ENCODE results near the gene EPB42. TPM values are rescaled to one million over a fixed set of nuclear protein-coding genes. Genes with fewer than 3 reads are reported as not detected.
"Not testable (repeated sequence)": the region's sequence is repeated elsewhere in the genome, so short reads cannot be mapped to it uniquely, and the experiment has no call there.

The EPB42 gene
- total RNA-seq, 1 experiment from 2014 or later, result not detected

GRCh38 chr15:43198992-43199391 lies 21.8 kb downstream of the EPB42 start:
- H3K4me2 ChIP-seq (ENCODE audit: low read length), result no peak overlapping the region
- ATAC-seq (no peak), DNase-seq (no peak)
- H4K20me1 ChIP-seq (ENCODE audit: low read length), result no peaks in the 10 kb centered on the region
- H3K36me3 ChIP-seq (ENCODE audit: low read depth, low read length), result peaks cover 2% of the 10 kb centered on the region; the same call in 1 of the 2 replicates
- TF ChIP-seq EZH2phosphoT487 (IDR thresholded peaks at IDR 0.05; ENCODE audit: borderline replicate concordance, low read length), result no peak
- TF ChIP-seq CTCF (conservative IDR thresholded peaks at IDR 0.05; ENCODE audit: low read depth, low read length), result no peak
- no peak overlapping the region for H2AFZ ChIP-seq (ENCODE audit: low read length)
- no peak overlapping the region for H3K9ac ChIP-seq (ENCODE audit: low read length)
- no peaks in the 10 kb centered on the region for H3K79me2 ChIP-seq (ENCODE audit: low read length)
- ChIA-PET CTCF (no interaction called here), POLR2A (ENCODE audit: unreplicated experiment) (no interaction called here)
- intact Hi-C loops (cut with micrococcal nuclease), result no loop called here
- peaks cover 2% of the 10 kb centered on the region; the same call in 1 of the 2 replicates for H3K4me1 ChIP-seq (ENCODE audit: insufficient read depth, low read length)
- no peak overlapping the region for H3K27ac ChIP-seq (ENCODE audit: low read length)
- H3F3A ChIP-seq (ENCODE audit: low read length, unreplicated experiment), result no peaks in the 10 kb centered on the region
- no peaks in the 10 kb centered on the region for H3K27me3 ChIP-seq (ENCODE audit: low read length)
- H3K9me3 ChIP-seq (ENCODE audit: low read length), result no peaks in the 10 kb centered on the region
- no peaks in the 10 kb centered on the region for H3K9me2 ChIP-seq (replicated peaks; ENCODE audit: low read length)
- H3K4me3 ChIP-seq (ENCODE audit: low read length), result no peak overlapping the region
- no TSS peak for BruUV-seq (replicated peaks)

- H3K9me2 ChIP-seq (replicated peaks; ENCODE audit: low read length); intact Hi-C loops (cut with micrococcal nuclease); BruUV-seq (replicated peaks); H3K9ac ChIP-seq (ENCODE audit: low read length); ATAC-seq; H3K36me3 ChIP-seq (ENCODE audit: low read depth, low read length); H3F3A ChIP-seq (ENCODE audit: low read length, unreplicated experiment); H3K4me2 ChIP-seq (ENCODE audit: low read length); H3K27me3 ChIP-seq (ENCODE audit: low read length); H2AFZ ChIP-seq (ENCODE audit: low read length); H3K4me3 ChIP-seq (ENCODE audit: low read length); H3K4me1 ChIP-seq (ENCODE audit: insufficient read depth, low read length); POLR2A ChIA-PET (ENCODE audit: unreplicated experiment); H4K20me1 ChIP-seq (ENCODE audit: low read length); H3K9me3 ChIP-seq (ENCODE audit: low read length); DNase-seq; H3K79me2 ChIP-seq (ENCODE audit: low read length); H3K27ac ChIP-seq (ENCODE audit: low read length); CTCF ChIA-PET: not testable (repeated sequence)
Measured at GRCh38 chr15:43198556-43198955, 22.3 kb downstream of the EPB42 start.

- DNase-seq; H3K9me3 ChIP-seq (ENCODE audit: low read length); H3K9ac ChIP-seq (ENCODE audit: low read length); BruUV-seq (replicated peaks); H3K79me2 ChIP-seq (ENCODE audit: low read length); H3K27ac ChIP-seq (ENCODE audit: low read length); H2AFZ ChIP-seq (ENCODE audit: low read length); H4K20me1 ChIP-seq (ENCODE audit: low read length); CTCF ChIA-PET; intact Hi-C loops (cut with micrococcal nuclease); H3F3A ChIP-seq (ENCODE audit: low read length, unreplicated experiment); ATAC-seq; H3K4me2 ChIP-seq (ENCODE audit: low read length); POLR2A ChIA-PET (ENCODE audit: unreplicated experiment); H3K4me3 ChIP-seq (ENCODE audit: low read length); H3K4me1 ChIP-seq (ENCODE audit: insufficient read depth, low read length); H3K9me2 ChIP-seq (replicated peaks; ENCODE audit: low read length); H3K27me3 ChIP-seq (ENCODE audit: low read length): not testable (repeated sequence)
- H3K36me3 ChIP-seq (ENCODE audit: low read depth, low read length), result peaks cover 10% of the 10 kb centered on the region
Measured at GRCh38 chr15:43197773-43198172, 23.0 kb downstream of the EPB42 start.

GRCh38 chr15:43196760-43197548 lies 23.9 kb downstream of the EPB42 start:
- POLR2A ChIA-PET (ENCODE audit: unreplicated experiment), result no interaction called here
- intact Hi-C loops (cut with micrococcal nuclease), result no loop called here

More at GRCh38 chr15:43196760-43197548, 23.9 kb downstream of the EPB42 start:
- H3K4me1 ChIP-seq (ENCODE audit: insufficient read depth, low read length), result no peaks in the 10 kb centered on the region
- no peak overlapping the region for H2AFZ ChIP-seq (ENCODE audit: low read length)
- no TSS peak for BruUV-seq (replicated peaks)
- CTCF ChIA-PET, result no interaction called here
- H4K20me1 ChIP-seq (ENCODE audit: low read length), result no peaks in the 10 kb centered on the region
- H3K9me2 ChIP-seq (replicated peaks; ENCODE audit: low read length), result no peaks in the 10 kb centered on the region
- H3K36me3 ChIP-seq (ENCODE audit: low read depth, low read length), result peaks cover 18% of the 10 kb centered on the region
- no peak overlapping the region for H3K27ac ChIP-seq (ENCODE audit: low read length)
- H3K4me3 ChIP-seq (ENCODE audit: low read length), result no peak overlapping the region
- no peaks in the 10 kb centered on the region for H3K27me3 ChIP-seq (ENCODE audit: low read length)
- H3F3A ChIP-seq (ENCODE audit: low read length, unreplicated experiment), result no peaks in the 10 kb centered on the region
- H3K4me2 ChIP-seq (ENCODE audit: low read length), result no peak overlapping the region
- no peaks in the 10 kb centered on the region for H3K79me2 ChIP-seq (ENCODE audit: low read length)
- H3K9me3 ChIP-seq (ENCODE audit: low read length), result no peaks in the 10 kb centered on the region
- H3K9ac ChIP-seq (ENCODE audit: low read length), result no peak overlapping the region
- no peak for DNase-seq
- TF ChIP-seq EZH2 (IDR thresholded peaks at IDR 0.05; ENCODE audit: low read length, unreplicated experiment) (no peak), EZH2phosphoT487 (IDR thresholded peaks at IDR 0.05; ENCODE audit: borderline replicate concordance, low read length) (no peak), CTCF (conservative IDR thresholded peaks at IDR 0.05; ENCODE audit: low read depth, low read length) (no peak)
- no peak for ATAC-seq

Measured in PC-3 (cell line).